Breast epithelium (tissue), 3 donors: ENCODE data around the gene LIMCH1.

Experiments
- POLR2A ChIP-seq: fragments of 450-650 bp; IDR thresholded peaks from one replicate; pipeline ENCODE4 v1.6.1; 2016; ENCODE audit warnings: antibody characterized with exemption, mild to moderate bottlenecking, moderate library complexity
- TF ChIP-seq, protein P1 (sequence below), 3 donors: fragments of 450-650 bp; IDR thresholded peaks; one replicate each; pipeline ENCODE4 v1.5.1; 2016 to 2017; ENCODE audit warnings: antibody characterized with exemption in 3 of 3, mild to moderate bottlenecking in 3 of 3, moderate library complexity in 3 of 3

DNA sequence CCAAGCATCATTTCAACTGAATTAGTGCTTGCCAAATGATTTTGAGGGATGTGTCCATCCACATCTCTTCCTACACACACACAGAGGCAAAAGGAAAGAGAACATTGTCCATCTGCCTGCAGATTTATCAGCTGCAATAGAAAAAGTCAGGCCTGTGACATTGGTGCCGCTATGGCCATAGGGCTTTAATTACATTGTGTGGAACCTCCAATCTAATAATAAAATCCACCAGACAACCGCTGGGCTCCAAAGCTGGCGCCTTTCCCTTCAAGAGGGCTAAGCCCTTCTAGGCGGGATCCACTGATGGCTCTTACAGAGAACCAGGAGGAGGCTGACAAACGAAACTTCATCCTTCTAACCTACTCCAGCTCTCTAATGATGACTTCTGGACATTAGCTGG is 150.0 kb downstream of the LIMCH1 start:
- TF ChIP-seq, protein P1, sequence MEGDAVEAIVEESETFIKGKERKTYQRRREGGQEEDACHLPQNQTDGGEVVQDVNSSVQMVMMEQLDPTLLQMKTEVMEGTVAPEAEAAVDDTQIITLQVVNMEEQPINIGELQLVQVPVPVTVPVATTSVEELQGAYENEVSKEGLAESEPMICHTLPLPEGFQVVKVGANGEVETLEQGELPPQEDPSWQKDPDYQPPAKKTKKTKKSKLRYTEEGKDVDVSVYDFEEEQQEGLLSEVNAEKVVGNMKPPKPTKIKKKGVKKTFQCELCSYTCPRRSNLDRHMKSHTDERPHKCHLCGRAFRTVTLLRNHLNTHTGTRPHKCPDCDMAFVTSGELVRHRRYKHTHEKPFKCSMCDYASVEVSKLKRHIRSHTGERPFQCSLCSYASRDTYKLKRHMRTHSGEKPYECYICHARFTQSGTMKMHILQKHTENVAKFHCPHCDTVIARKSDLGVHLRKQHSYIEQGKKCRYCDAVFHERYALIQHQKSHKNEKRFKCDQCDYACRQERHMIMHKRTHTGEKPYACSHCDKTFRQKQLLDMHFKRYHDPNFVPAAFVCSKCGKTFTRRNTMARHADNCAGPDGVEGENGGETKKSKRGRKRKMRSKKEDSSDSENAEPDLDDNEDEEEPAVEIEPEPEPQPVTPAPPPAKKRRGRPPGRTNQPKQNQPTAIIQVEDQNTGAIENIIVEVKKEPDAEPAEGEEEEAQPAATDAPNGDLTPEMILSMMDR (IDR thresholded peaks at IDR 0.05): no peak
- TF ChIP-seq POLR2A: no peak
